AG04450 (cell line): ENCODE measurements around the gene EYA4. TPM values are rescaled to one million over a fixed set of nuclear protein-coding genes. Genes with fewer than 3 reads are reported as not detected.

Source experiments
- CTCF ChIA-PET: fragments of 300-600, 350-600 bp; formaldehyde crosslinking; extraction: SDS; loops from one replicate; lab custom pipeline; 2022; ENCODE audit warnings: antibody characterized with exemption, inconsistent platforms; lab: Charles Lee
- POLR2A ChIA-PET: fragments of 350-600 bp; formaldehyde crosslinking; extraction: SDS; loops from one replicate; lab custom pipeline; 2021; ENCODE audit warnings: antibody characterized with exemption, inconsistent platforms; lab: Yijun Ruan, JAX
- DNase-seq: peaks from one replicate; pipeline ENCODE4 v3.0.0-alpha.2; 2011; ENCODE audit warnings: low read depth, low spot score
- H3K27ac ChIP-seq: one replicate; pipeline ENCODE4 v1.5.1; 2012; ENCODE audit warnings: low read depth, low read length, control low read depth
- H3K27me3 ChIP-seq: one replicate; pipeline ENCODE4 v1.6.0; 2012; ENCODE audit warnings: low read length; ENCODE audit not compliant: control insufficient read depth, insufficient read depth
- H3K4me3 ChIP-seq: 2 replicates; pipeline ENCODE4 v1.5.1; 2011; ENCODE audit warnings: mild to moderate bottlenecking, low read depth, low read length, control low read depth
- H3K9me3 ChIP-seq: 2 replicates; pipeline ENCODE4 v1.5.1; 2012; ENCODE audit warnings: low read length; ENCODE audit not compliant: control insufficient read depth, insufficient read depth
- polyA plus RNA-seq: library from polyadenylated mRNA; depleted of rRNA; stranded (reverse); fragments of >200 nt; gene quantifications from 2 replicates; pipeline ENCODE4 v1.2.3, GENCODE V29; 2011
- TF ChIP-seq, protein P1 (sequence below): IDR thresholded peaks from 2 replicates; pipeline ENCODE4 v1.5.1; 2011; ENCODE audit warnings: low read depth, low read length, control low read depth, inconsistent platforms

EYA4 gene
- polyA plus RNA-seq, 1 experiment, result 37.8 TPM

DNA sequence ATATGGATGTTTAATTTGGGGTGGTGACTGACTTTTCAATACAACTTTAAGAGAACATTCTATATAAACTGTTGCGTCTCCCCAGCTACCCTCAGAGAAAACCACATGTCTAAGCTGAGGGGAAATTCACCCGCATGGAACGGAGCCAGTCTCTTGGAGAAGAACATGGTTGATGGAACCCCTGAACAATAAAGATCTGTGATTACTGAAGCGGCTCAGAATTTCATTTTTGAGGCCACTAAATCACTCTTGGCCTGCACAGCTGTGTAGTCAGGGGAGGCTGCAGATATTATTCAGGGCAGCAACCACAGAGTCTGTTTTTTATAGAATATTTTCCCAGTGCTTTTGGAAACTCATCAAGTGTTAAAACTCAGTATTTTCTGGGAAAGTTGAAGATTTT lies 73.8 kb downstream of the EYA4 start:
- ChIA-PET POLR2A (no interaction called here), CTCF (no interaction called here)
- H3K9me3 ChIP-seq, result no peaks in the 10 kb centered on the region
- no peak overlapping the region for H3K27ac ChIP-seq
- no peak overlapping the region for H3K4me3 ChIP-seq
- no peak for DNase-seq
- no peaks in the 10 kb centered on the region for H3K27me3 ChIP-seq
- TF ChIP-seq, protein P1, sequence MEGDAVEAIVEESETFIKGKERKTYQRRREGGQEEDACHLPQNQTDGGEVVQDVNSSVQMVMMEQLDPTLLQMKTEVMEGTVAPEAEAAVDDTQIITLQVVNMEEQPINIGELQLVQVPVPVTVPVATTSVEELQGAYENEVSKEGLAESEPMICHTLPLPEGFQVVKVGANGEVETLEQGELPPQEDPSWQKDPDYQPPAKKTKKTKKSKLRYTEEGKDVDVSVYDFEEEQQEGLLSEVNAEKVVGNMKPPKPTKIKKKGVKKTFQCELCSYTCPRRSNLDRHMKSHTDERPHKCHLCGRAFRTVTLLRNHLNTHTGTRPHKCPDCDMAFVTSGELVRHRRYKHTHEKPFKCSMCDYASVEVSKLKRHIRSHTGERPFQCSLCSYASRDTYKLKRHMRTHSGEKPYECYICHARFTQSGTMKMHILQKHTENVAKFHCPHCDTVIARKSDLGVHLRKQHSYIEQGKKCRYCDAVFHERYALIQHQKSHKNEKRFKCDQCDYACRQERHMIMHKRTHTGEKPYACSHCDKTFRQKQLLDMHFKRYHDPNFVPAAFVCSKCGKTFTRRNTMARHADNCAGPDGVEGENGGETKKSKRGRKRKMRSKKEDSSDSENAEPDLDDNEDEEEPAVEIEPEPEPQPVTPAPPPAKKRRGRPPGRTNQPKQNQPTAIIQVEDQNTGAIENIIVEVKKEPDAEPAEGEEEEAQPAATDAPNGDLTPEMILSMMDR, result no peak

DNA sequence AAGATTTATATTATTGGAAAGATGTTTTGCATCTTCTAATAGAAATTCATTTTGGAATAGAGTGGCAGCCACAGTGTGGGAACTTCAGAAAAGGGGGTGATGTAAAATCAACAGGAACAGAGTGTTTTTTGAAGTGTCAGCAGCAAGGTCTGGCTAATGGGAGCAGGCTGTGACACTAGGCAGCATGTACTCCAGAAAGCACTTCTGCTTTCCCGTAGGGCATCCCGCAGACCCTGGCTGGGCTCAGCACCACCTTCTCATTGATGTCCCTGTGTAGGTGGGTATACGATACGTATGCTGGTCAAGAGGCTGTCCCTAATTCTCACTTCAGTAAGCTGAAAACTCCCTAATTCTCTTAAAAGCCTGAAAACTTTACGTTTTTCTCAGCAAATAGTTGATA lies 74.7 kb downstream of the EYA4 start:
- Histone ChIP-seq H3K27me3 (no peaks in the 10 kb centered on the region), H3K4me3 (no peak overlapping the region), H3K27ac (no peak overlapping the region), H3K9me3 (no peaks in the 10 kb centered on the region)
- TF ChIP-seq, protein P1, result no peak
- DNase-seq, result no peak
- ChIA-PET POLR2A (no interaction called here), CTCF (no interaction called here)

DNA sequence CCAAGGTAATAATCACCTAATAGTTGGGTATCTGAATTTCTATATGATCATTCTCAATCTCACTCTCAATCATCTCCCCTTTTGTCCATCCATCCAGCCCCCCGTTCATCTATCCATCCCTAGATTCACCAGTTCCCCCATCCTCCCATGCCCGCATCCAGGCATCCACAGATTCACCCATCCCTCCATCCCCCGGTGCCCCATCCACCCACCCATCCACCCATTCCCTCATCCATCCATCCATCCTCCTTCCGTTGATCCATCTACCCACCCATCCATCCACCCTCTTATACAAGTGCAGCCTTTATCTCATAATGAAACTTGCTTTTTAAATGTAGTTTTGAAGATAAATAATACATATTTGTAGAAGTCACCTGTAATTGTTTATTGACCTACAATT lies 76.5 kb downstream of the EYA4 start:
- POLR2A ChIA-PET, result no interaction called here
- no peaks in the 10 kb centered on the region for H3K27me3 ChIP-seq
- TF ChIP-seq, protein P1, result no peak
- DNase-seq, result no peak
- CTCF ChIA-PET, result no interaction called here
- H3K4me3 ChIP-seq, result no peak overlapping the region
- no peaks in the 10 kb centered on the region for H3K9me3 ChIP-seq
- no peak overlapping the region for H3K27ac ChIP-seq

DNA sequence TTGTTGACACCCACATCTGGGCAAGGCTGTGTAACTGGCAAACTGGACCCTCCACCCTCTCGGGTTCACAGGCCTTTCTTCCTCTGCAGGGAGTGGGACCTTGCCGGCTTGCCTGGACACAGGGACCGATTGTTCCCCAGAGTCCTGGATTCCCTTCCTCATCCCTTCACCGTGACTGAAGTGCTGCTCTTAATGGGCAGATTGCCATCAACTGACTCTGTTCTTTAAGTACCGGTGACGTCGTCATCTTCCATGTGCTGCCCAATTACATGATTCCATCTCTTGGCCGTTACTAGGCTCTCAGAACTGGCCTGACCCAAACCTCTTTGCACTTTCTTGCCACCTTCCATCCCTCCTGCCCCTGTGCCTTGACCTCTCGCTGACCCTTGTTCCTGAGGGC lies 85.4 kb downstream of the EYA4 start:
- no peaks in the 10 kb centered on the region for H3K27me3 ChIP-seq
- H3K4me3 ChIP-seq, result no peak overlapping the region
- no peak overlapping the region for H3K27ac ChIP-seq
- TF ChIP-seq, protein P1, result no peak
- no peak for DNase-seq
- ChIA-PET POLR2A (no interaction called here), CTCF (no interaction called here)
- no peaks in the 10 kb centered on the region for H3K9me3 ChIP-seq

DNA sequence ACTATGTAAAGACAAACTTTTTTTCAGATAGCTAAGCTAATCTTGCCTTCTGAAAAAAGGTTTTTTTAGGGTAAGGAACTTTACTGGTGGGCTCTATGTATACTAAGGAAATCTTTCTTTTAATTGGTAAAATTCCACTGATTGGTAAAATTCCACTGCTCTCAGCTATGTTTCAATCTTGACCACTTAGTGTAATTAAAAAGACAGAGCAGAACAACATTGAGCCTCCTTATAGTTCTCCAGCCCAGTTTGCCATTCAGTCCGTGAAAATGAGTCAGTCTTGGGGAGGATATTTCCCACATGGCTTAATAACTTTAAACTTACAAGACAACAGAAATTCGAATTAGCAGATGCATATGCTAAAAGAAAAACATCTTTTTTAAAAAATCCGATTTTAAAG lies 92.7 kb downstream of the EYA4 start:
- POLR2A ChIA-PET, result no interaction called here
- H3K4me3 ChIP-seq, result no peak overlapping the region
- H3K9me3 ChIP-seq, result no peaks in the 10 kb centered on the region
- TF ChIP-seq, protein P1, result no peak
- CTCF ChIA-PET, result no interaction called here
- H3K27me3 ChIP-seq, result no peaks in the 10 kb centered on the region
- no peak for DNase-seq
- H3K27ac ChIP-seq, result no peak overlapping the region
